HG03045 (cell line): ENCODE data around the gene BRSK1.

Source experiments
- ATAC-seq: cut with Tn5 transposase; IDR thresholded peaks from one replicate; pipeline ENCODE4 v1.9.1; 2021; ENCODE audit warnings: mild to moderate bottlenecking, moderate library complexity; ENCODE audit not compliant: unreplicated experiment

BRSK1 gene

GRCh38 chr19:55253842-55254624, 29.8 kb upstream of the BRSK1 start:
- ATAC-seq: no peak

GRCh38 chr19:55254625-55254977, 29.2 kb upstream of the BRSK1 start:
- ATAC-seq: no peak

GRCh38 chr19:55255618-55256423, 28.0 kb upstream of the BRSK1 start:
- ATAC-seq: no peak

- no peak for ATAC-seq
Observed at GRCh38 chr19:55256562-55257460, 27.0 kb upstream of the BRSK1 start.

GRCh38 chr19:55257461-55258420, 26.1 kb upstream of the BRSK1 start:
- no peak for ATAC-seq

- peak; percentile 16 for ATAC-seq
Observed at GRCh38 chr19:55258476-55258827, 25.3 kb upstream of the BRSK1 start.

- peak; percentile 76 for ATAC-seq
Observed at GRCh38 chr19:55258828-55259539, 24.8 kb upstream of the BRSK1 start, which contains the start of gene PPP6R1. TSS of gene PPP6R1 (minus strand) at chr19:55259017. CDS start at chr19:55247103, 11,914 bp downstream.

- no peak for ATAC-seq
Observed at GRCh38 chr19:55259540-55260210, 24.1 kb upstream of the BRSK1 start.

- no peak for ATAC-seq
Observed at GRCh38 chr19:55261671-55262126, 22.1 kb upstream of the BRSK1 start.

GRCh38 chr19:55262359-55262758, 21.4 kb upstream of the BRSK1 start:
- ATAC-seq: no peak

GRCh38 chr19:55264531-55264930, 19.3 kb upstream of the BRSK1 start:
- ATAC-seq: no peak

GRCh38 chr19:55265173-55265572, 18.6 kb upstream of the BRSK1 start:
- ATAC-seq: no peak

GRCh38 chr19:55265723-55266386, 17.9 kb upstream of the BRSK1 start:
- ATAC-seq: no peak

GRCh38 chr19:55266404-55266803, 17.4 kb upstream of the BRSK1 start:
- ATAC-seq: no peak

GRCh38 chr19:55266840-55267239, 17.0 kb upstream of the BRSK1 start:
- no peak for ATAC-seq

- ATAC-seq: no peak
Observed at GRCh38 chr19:55269299-55269698, 14.5 kb upstream of the BRSK1 start.

- ATAC-seq: no peak
Observed at GRCh38 chr19:55270172-55270942, 13.4 kb upstream of the BRSK1 start.
